GM18951 (cell line): ENCODE measurements around the gene MAP3K5.

Source experiments
- POLR2A ChIP-seq: IDR thresholded peaks from 4 replicates; pipeline ENCODE4 v1.6.1; 2011; ENCODE audit warnings: mild to moderate bottlenecking; ENCODE audit not compliant: insufficient read length, insufficient read depth; ENCODE audit errors: extremely low read depth
- in situ Hi-C: fragments of 300-500 bp; cut with MboI; formaldehyde crosslinking; loops from one replicate; pipeline ENCODE4 v1.12.0; 2022; ENCODE audit warnings: low sequenced_read_pairs, mixed read lengths, inconsistent platforms; ENCODE audit not compliant: unreplicated experiment

MAP3K5 gene

DNA sequence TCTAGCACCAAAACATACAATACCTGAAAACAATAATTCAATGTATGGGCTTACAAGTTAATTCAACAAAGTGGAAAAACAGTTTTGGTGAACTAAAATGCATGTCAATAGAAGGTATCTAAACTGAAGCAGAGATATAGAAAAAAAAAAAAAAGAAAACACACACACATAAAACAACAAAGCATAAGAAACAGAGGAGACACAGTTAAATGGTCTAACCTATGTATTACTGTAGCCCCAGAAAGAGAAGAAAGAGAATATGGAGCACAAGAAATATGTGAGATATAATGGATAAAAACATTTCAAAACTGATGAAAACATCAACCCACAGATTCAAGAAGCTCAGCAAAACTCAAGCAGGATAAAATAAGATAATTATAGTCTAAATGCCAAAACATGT is 118.7 kb downstream of the MAP3K5 start:
- in situ Hi-C loops = no loop called here
- no peak for TF ChIP-seq POLR2A

DNA sequence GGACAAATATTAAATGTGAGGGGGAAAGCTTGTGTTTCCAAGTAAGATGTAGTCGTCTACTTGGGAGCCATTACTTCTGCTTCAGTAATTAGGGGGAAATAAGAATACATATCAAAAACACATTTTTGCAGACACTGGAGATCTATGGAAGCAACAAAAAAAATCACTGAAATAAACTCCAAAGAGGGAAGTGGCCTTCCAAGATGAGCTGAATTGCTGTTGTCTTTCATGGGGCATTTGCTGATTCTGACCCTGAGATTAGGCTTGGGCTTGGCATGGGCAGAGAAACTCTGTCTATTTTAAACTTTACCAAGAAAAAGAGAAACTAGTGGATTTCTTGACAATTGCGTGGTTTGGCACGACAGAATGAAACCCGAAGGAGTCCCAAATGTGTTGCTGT is 120.1 kb downstream of the MAP3K5 start:
- no peak for TF ChIP-seq POLR2A
- in situ Hi-C loops = no loop called here

DNA sequence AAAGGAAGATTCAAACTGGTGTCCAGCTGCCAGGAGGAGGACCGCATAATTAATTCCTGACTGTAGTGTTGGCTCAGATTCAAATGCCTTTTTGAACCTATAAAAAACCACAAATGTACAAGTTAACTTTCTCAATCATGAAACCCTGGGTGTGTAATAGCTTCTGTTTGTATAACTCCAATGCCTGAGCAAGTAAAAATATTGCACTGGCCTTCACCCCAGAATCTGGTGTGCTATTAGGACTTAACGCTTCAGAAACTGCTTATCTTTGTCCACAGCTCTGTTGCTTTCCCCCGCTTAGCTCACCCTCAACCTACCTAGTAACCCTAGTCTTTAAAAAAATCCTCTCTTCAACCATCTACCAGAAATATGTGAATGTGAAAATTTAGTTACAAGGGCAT is 123.0 kb downstream of the MAP3K5 start:
- in situ Hi-C loops = no loop called here
- TF ChIP-seq POLR2A = no peak

DNA sequence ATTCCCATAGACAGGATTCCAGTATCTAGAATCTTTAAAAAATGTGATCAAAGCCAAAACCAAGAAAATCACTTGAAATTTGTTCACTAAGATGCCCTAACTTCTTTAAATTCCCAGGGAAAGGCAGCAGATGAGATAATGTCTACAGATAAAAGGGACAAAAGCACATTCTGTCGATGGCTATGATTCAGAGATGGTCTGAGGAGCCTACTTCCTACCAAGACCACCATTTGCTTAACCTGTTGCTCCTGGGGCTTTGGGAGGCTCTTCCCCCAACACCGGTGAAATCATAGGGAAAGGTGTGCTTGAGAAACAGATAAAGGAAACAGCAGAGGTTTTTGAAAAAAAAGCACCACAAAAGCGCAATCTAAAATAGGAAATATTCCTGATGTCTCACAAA is 123.7 kb downstream of the MAP3K5 start:
- TF ChIP-seq POLR2A = no peak
- in situ Hi-C loops = no loop called here

DNA sequence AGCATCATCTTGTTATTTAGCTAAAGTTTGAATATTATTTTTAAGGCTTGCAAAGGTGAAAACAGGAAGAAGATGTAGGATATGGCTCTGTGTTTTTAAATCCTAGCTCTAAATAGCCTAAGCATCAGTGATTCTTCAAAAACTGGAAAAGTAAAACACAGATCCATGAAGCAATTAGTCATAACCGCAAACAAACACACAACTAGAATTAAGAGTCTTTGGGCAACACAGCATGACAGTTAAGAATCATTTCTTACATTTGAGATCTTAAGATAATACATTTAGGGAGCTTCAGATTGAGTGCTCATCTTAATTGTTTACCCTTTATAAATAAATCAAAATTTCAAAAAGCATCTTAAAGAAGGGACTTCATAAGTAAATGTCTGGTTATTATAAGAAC is 126.2 kb downstream of the MAP3K5 start:
- TF ChIP-seq POLR2A = no peak
- in situ Hi-C loops = no loop called here

DNA sequence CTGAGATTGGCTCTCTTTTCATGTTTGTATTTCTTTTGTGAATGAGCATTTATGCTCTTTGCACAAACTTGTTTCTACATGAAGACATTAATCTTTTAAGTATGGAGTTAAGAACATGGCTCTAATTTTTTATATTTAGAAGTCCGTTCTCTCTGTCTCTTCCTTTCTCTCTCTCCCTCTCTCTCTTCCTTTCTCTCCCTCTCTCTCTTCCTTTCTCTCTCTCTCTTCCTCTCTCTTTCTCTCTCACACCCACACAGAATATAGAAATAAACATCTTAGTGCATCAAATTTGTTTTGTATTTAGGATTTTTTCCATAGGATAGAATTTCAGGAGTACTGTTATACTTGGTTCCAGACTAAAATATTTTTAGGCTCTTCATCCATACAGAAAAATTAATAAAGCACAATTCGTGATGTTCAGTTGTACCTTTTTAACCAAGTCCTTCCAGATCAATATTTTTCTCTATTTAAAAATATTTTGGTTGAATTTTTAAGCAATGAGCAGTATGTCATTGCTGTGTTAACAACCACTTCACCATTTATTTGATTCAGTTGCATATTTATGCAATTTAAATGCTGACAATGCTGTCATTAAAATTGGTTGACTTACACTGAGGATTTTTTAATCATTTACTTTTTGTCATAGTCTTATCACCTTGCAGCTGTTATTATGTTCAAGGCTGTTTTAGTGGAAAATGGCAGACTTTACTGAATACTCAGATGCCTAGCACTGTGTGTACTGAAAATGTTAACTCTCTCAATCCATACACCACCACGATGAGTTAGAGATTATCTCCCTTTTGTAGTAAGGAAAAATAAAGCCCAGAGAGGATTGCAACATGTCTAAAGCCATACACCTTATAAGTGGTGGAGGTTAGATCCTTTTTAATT is 129.7 kb downstream of the MAP3K5 start:
- no peak for TF ChIP-seq POLR2A
- in situ Hi-C loops = no loop called here

DNA sequence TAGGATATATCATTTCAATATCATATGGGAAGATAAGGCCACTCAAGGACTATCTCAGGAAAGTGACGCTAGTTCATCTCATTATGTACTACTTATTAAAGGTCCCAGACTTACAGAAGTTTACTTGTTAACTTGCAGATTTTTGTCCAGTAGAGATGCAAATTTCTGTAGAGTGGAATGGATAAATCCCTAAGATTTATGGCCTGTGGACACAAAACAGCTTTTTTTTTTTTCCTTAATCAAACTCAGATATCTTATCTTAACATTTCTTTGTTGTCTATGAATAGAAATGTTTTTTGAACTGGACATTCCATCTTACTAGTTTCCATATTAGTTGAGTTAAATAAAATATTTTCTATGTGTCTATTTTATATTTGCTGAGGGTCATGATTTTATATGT is 131.6 kb downstream of the MAP3K5 start:
- in situ Hi-C loops = no loop called here

DNA sequence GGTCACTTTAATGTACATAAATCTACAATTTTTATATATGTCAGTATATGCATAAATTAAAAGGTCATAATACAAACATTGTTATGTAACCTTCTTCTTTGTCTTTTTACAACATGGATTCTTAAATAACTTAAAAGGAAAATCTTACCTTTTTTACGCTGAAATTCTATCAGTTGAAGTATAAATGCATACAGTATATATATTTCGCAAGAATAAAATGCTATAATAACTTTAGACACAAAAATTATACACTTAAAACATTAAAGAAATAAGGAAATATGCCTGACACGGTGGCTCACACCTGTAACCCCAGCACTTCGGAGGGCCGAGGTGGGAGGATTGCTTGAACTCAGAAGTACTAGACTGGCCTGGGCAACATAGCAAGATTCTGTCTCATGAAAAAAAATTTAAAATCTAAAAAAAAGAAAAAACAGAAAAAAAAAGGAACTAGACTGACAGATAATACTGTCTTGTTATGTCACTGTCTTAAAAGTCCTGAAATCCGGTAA is 132.2 kb downstream of the MAP3K5 start:
- no peak for TF ChIP-seq POLR2A
- in situ Hi-C loops = no loop called here

More for the DNA sequence above, 131.6 kb downstream of the MAP3K5 start:
- no peak for TF ChIP-seq POLR2A

DNA sequence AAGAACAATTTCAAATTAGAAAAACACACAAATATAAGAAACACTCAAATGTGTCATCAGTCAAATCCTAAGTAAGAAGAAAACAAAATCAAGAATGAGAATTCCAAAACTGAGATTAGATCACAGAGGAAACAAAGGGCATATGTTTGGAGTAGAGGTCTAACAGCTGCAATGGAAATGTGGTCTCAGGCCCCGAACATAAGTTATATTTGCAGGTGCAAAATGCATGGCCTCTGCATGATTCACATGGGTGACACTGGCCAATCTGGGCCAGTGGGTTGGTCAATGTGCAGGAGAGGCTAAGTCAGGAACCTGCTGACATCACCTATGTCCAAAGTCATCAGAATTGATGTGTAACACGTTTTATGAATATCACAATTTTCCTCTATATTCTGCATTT is 133.6 kb downstream of the MAP3K5 start:
- in situ Hi-C loops = no loop called here
- no peak for TF ChIP-seq POLR2A

DNA sequence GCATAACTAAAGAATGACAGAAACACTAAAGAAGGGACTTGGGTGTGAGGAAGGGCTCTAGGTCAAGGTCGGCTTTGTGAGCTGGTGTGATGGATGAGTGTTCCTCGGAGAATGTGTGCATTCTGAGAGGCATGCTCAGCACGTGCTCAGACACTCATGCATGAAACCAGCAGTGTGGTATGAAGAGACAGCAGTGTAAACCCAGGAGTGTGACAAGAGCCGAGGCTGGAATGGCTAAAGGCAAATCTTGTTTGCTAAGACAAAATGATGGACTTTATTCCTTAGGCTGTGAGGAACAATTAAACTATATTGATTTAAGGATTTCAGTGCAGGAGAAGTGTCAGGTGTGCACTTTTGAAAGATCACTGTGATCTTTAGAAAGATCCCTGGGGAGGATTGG is 134.6 kb downstream of the MAP3K5 start:
- TF ChIP-seq POLR2A = no peak
- in situ Hi-C loops = no loop called here

DNA sequence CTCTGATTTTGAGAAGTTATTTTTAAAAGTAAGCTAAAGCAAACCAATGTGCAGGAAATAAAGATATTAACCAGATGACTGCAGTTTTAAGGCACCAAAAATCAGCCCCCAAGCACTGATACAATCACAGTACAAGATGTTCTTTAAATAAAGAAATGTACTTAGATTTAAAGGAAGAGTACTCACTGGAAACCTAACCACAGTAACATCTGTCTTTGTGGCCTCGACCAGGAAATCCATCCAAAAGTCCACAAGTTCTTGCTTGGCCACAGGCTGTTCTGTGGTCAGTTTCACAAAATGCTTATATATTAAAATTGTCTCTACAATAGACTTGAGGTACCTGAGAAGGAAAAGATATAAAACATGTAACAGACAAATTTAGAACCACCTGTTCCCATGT is 136.2 kb downstream of the MAP3K5 start:
- TF ChIP-seq POLR2A = no peak
- in situ Hi-C loops = no loop called here

DNA sequence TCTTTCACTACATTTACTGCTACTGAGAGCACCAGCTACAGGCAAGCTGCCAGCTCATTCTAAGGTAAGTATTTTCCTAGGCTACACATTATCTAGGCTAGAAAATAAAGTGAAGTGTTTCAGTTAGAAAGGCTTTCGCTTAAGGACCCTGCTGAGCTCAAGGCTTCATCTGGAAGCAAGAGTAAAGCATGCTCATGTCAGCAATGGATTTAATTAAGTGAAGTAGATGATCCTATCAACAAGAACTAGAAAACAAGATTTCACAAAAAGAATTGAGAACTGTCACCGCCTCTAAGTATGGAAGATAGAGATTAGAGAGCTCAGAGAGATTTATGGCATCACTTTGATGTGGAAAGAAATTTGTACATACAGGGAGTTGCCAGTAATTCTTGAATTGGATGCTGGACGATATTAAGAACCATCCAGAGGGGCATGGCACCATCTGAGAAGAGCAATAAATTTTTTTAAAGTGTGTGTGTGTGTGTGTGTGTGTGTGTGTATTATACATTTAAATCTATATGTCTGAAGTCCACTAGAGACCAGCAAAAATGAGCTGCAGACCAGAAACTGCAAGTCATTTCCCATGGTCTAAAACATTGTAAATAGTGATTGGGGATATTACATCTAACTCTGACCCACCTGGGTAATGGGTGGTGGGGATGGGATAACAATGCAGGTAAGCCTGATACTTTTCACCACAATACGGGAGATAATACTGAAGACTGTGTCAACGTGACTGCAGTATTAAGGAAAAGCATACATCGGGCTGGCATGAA is 136.8 kb downstream of the MAP3K5 start:
- in situ Hi-C loops = no loop called here
- no peak for TF ChIP-seq POLR2A

DNA sequence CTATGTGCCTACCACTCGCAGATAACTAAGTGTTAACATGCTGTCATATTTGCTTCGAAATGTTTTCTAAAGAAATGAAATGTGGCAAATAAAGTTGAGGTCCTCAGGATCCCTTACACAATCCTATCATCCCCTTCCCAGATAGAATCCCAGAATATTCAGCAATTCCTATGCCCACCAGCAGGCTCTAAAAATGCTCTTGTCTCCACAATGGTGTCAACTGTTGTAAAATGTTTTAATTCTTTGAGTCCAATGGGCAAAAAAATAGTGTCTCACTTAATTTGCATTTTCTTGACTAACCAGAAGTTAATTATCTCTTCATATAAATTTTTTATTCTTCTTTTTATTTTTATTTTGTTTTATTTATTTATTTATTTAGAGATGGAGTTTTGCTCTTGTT is 138.2 kb downstream of the MAP3K5 start:
- no peak for TF ChIP-seq POLR2A
- in situ Hi-C loops = no loop called here

DNA sequence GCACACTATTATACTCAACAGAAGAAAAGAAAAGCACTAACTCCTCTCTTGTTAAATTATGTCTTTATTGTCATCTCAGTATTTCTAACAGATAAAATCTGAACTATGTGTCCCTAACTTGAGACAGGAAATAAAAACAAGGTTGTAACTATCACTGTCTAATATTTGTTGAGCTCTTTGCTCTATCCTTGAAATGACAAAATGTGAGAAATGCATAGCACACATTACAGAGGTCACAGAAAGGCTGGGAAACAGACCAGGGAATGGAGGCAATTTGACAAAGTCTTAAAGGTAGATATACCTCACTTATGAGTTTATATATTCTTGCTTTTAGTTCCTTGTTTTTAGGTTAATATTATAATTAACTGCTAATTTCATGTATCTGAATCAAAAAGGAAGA is 139.6 kb downstream of the MAP3K5 start:
- in situ Hi-C loops = no loop called here

More for the DNA sequence above, 139.6 kb downstream of the MAP3K5 start:
- no peak for TF ChIP-seq POLR2A
